H1 (cell line): Measurements from ENCODE around the gene AKR7A2. TPM values are rescaled to one million over a fixed set of nuclear protein-coding genes. Genes with fewer than 3 reads are reported as not detected.
A peak's percentile ranks its signal among the peaks of the same experiment; 100 is the strongest.

ENCODE experiments used
- CTCF ChIA-PET: fragments of 300-600 bp; sonication (Branson Sonifier 250); formaldehyde crosslinking; loops from one replicate; lab custom pipeline; 2021; ENCODE audit not compliant: partially characterized antibody; lab: Charles Lee
- POLR2A ChIA-PET: fragments of 300-600 bp; sonication (Branson Sonifier 250); formaldehyde crosslinking; loops from one replicate; lab custom pipeline; 2021; ENCODE audit warnings: inconsistent platforms; ENCODE audit not compliant: partially characterized antibody; lab: Charles Lee
- DNase-seq, 2 experiments: peaks; one replicate each; pipeline versions ENCODE4 v3.0.0 to v3.0.0-alpha.2; 2010 to 2022; ENCODE audit warnings: low spot score in 2 of 2, low read depth in 1 of 2, mixed read lengths in 1 of 2
- FAIRE-seq: peaks from 2 replicates; lab custom pipeline; 2011; peaks lifted over from hg19 to GRCh38; lab: Jason Lieb, UNC
- H2AFZ ChIP-seq: 2 replicates; pipeline ENCODE4 v1.8.1; 2012; ENCODE audit warnings: low read length, inconsistent platforms
- H2AK5ac ChIP-seq: 2 replicates; pipeline ENCODE4 v1.6.1; 2013; ENCODE audit warnings: low read depth, low read length
- H2BK120ac ChIP-seq: replicated peaks from 2 replicates; pipeline ENCODE3; 2013; ENCODE audit warnings: low read depth, low read length, inconsistent platforms
- H2BK12ac ChIP-seq: 2 replicates; pipeline ENCODE4 v1.6.1; 2013; ENCODE audit warnings: low read depth, low read length
- H2BK15ac ChIP-seq: 2 replicates; pipeline ENCODE4 v1.6.1; 2013; ENCODE audit warnings: low read length
- H2BK20ac ChIP-seq: 2 replicates; pipeline ENCODE4 v1.6.1; 2013; ENCODE audit warnings: low read length
- H2BK5ac ChIP-seq: 2 replicates; pipeline ENCODE4 v1.6.1; 2013; ENCODE audit warnings: low read depth, low read length
- H3K14ac ChIP-seq: 2 replicates; pipeline ENCODE4 v1.6.1; 2013; ENCODE audit warnings: inconsistent platforms; ENCODE audit not compliant: insufficient read length
- H3K18ac ChIP-seq: 2 replicates; pipeline ENCODE4 v1.6.1; 2013; ENCODE audit warnings: low read length; ENCODE audit errors: extremely low read depth
- H3K23ac ChIP-seq: 2 replicates; pipeline ENCODE4 v1.6.1; 2013; ENCODE audit warnings: inconsistent platforms; ENCODE audit not compliant: insufficient read length
- H3K23me2 ChIP-seq: 2 replicates; pipeline ENCODE4 v1.6.1; 2013; ENCODE audit warnings: low read depth, low read length
- H3K27ac ChIP-seq: 2 replicates; pipeline ENCODE4 v1.6.1; 2011; ENCODE audit warnings: low read depth, low read length, inconsistent platforms
- H3K27me3 ChIP-seq, 4 experiments: replicated peaks in 1 of 4; 1 replicate in 1 of 4; 2 replicates in 3 of 4; pipeline versions ENCODE4 v1.6.1 to v1.8.1; 2011 to 2013; ENCODE audit warnings: low read length in 3 of 4, mild to moderate bottlenecking in 3 of 4, inconsistent platforms in 2 of 4, mixed read lengths in 2 of 4, moderate library complexity in 1 of 4; ENCODE audit not compliant: control insufficient read depth in 3 of 4, insufficient read depth in 3 of 4; ENCODE audit errors: extremely low read depth in 1 of 4
- H3K36me3 ChIP-seq, 4 experiments: 2 replicates each; pipeline versions ENCODE4 v1.6.1 to v1.8.1; 2011 to 2013; ENCODE audit warnings: mild to moderate bottlenecking in 4 of 4, low read length in 3 of 4, moderate library complexity in 2 of 4, control low read depth in 1 of 4, inconsistent platforms in 1 of 4; ENCODE audit not compliant: insufficient read depth in 4 of 4, control insufficient read depth in 2 of 4
- H3K4ac ChIP-seq: replicated peaks from 2 replicates; pipeline ENCODE3; 2013; ENCODE audit warnings: low read length, low read depth, mixed read lengths, inconsistent platforms; ENCODE audit not compliant: insufficient read length
- H3K4me1 ChIP-seq, 4 experiments: replicated peaks in 1 of 4; 1 replicate in 1 of 4; 2 replicates in 3 of 4; pipeline versions ENCODE4 v1.6.1 to v1.8.1; 2011 to 2013; ENCODE audit warnings: low read length in 3 of 4, inconsistent platforms in 2 of 4, mixed read lengths in 1 of 4; ENCODE audit not compliant: insufficient read depth in 4 of 4, control insufficient read depth in 3 of 4
- H3K4me2 ChIP-seq, 2 experiments: 2 replicates each; pipeline versions ENCODE4 v1.6.1 to v1.8.1; 2011 to 2013; ENCODE audit warnings: low read depth in 2 of 2, low read length in 2 of 2, control low read depth in 1 of 2, inconsistent platforms in 1 of 2, mild to moderate bottlenecking in 1 of 2; ENCODE audit not compliant: insufficient read depth in 1 of 2
- H3K4me3 ChIP-seq, 4 experiments: fragments of 200-600, 300-600 bp in 1 of 4; sonication (generic), shearing (Covaris generic), sonication (Bioruptor Twin) in 1 of 4; 2 replicates each; pipeline versions ENCODE4 v1.5.1 to v1.8.1; 2011 to 2016; ENCODE audit warnings: low read length in 4 of 4, low read depth in 3 of 4, control low read depth in 2 of 4, inconsistent platforms in 2 of 4, mild to moderate bottlenecking in 2 of 4, mixed read lengths in 1 of 4, moderate library complexity in 1 of 4; ENCODE audit not compliant: insufficient read depth in 2 of 4; ENCODE audit errors: extremely low read depth in 1 of 4
- H3K56ac ChIP-seq: replicated peaks from 2 replicates; pipeline ENCODE3; 2013; ENCODE audit warnings: low read depth, mild to moderate bottlenecking, mixed read lengths, low read length, inconsistent platforms; ENCODE audit not compliant: insufficient read length
- H3K79me1 ChIP-seq: 2 replicates; pipeline ENCODE4 v1.6.1; 2013; ENCODE audit warnings: low read depth, low read length, control low read depth
- H3K79me2 ChIP-seq, 2 experiments: 2 replicates each; pipeline versions ENCODE4 v1.6.1 to v1.8.1; 2012 to 2013; ENCODE audit warnings: low read length in 2 of 2, mild to moderate bottlenecking in 2 of 2, inconsistent platforms in 1 of 2; ENCODE audit not compliant: insufficient read depth in 2 of 2, control insufficient read depth in 1 of 2
- H3K9ac ChIP-seq, 4 experiments: replicated peaks in 1 of 4; 1 replicate in 1 of 4; 2 replicates in 3 of 4; pipeline versions ENCODE4 v1.6.1 to v1.8.1; 2011 to 2013; ENCODE audit warnings: low read depth in 3 of 4, low read length in 3 of 4, control low read depth in 2 of 4, mild to moderate bottlenecking in 2 of 4, moderate library complexity in 2 of 4, inconsistent platforms in 1 of 4; ENCODE audit errors: extremely low read depth in 1 of 4
- H3K9me3 ChIP-seq, 2 experiments: 2 replicates each; pipeline versions ENCODE4 v1.6.1 to v1.8.1; 2012 to 2013; ENCODE audit warnings: mild to moderate bottlenecking in 2 of 2, moderate library complexity in 2 of 2, control low read depth in 1 of 2, inconsistent platforms in 1 of 2, low read depth in 1 of 2, low read length in 1 of 2, mixed read lengths in 1 of 2; ENCODE audit not compliant: insufficient read depth in 2 of 2
- H4K20me1 ChIP-seq, 2 experiments: replicated peaks in 1 of 2; 2 replicates each; pipeline versions ENCODE3 to v1.8.1; 2011 to 2013; ENCODE audit warnings: inconsistent platforms in 2 of 2, low read length in 2 of 2, mild to moderate bottlenecking in 1 of 2; ENCODE audit not compliant: insufficient read depth in 2 of 2, control insufficient read depth in 1 of 2
- H4K5ac ChIP-seq: 2 replicates; pipeline ENCODE4 v1.6.1; 2013; ENCODE audit warnings: low read length, low read depth, mixed read lengths, inconsistent platforms; ENCODE audit not compliant: insufficient read length
- H4K8ac ChIP-seq: 2 replicates; pipeline ENCODE4 v1.8.0; 2013; ENCODE audit warnings: mild to moderate bottlenecking, moderate library complexity, low read length, inconsistent platforms; ENCODE audit not compliant: insufficient read depth; ENCODE audit errors: extremely low read depth
- H4K91ac ChIP-seq: replicated peaks from 2 replicates; pipeline ENCODE3; 2013; ENCODE audit warnings: low read length, mixed read lengths, inconsistent platforms; ENCODE audit not compliant: insufficient read length
- EGR1 ChIP-seq: IDR thresholded peaks from 2 replicates; pipeline ENCODE4 v1.6.1; 2011; ENCODE audit warnings: low read depth, low read length, borderline replicate concordance
- RXRA ChIP-seq: IDR thresholded peaks from 2 replicates; pipeline ENCODE4 v1.6.1; 2011; ENCODE audit warnings: low read depth, mild to moderate bottlenecking, low read length, moderate library complexity; ENCODE audit not compliant: insufficient read depth
- SP2 ChIP-seq: IDR thresholded peaks from 2 replicates; pipeline ENCODE4 v1.6.1; 2012; ENCODE audit warnings: mild to moderate bottlenecking, low read length, inconsistent platforms
- WGBS, 2 experiments: shearing (Covaris generic) in 1 of 2; methylation state at CpG; one replicate each; pipeline versions ENCODE4 v1.1.6 to v1.1.7; 2013 to 2015; ENCODE audit warnings: low lambda C conversion rate in 2 of 2, mixed read lengths in 2 of 2, inconsistent platforms in 1 of 2, low coverage in 1 of 2, missing lambda C conversion rate in 1 of 2; ENCODE audit not compliant: insufficient replicate concordance in 2 of 2, insufficient coverage in 1 of 2, insufficient read length in 1 of 2; ENCODE audit errors: extremely low coverage in 1 of 2, missing lambda C conversion rate in 1 of 2; 5-methylcytosine and 5-hydroxymethylcytosine counted together
- polyA plus RNA-seq, 7 experiments: library from polyadenylated mRNA; depleted of rRNA in 3 of 7; stranded (reverse) in 5 of 7; unstranded in 2 of 7; fragments of >200 nt in 5 of 7; fragments of 200-250 nt in 2 of 7; gene quantifications; 1 replicate in 5 of 7; 2 replicates in 1 of 7; 4 replicates in 1 of 7; pipeline versions ENCODE4 v1.2.1 to v1.2.3, GENCODE V29; 2011 to 2013; ENCODE audit warnings: missing spikeins in 2 of 7, mixed read lengths in 2 of 7
- total RNA-seq: library from RNA; stranded (reverse); fragmentation: NEBNext Ultra II Directional; extraction: Animal tissue kit (Norgen Biotek cat#: 25700); gene quantifications from 2 replicates; pipeline ENCODE4 v1.2.1, GENCODE V29; 2021

Gene AKR7A2
- total and polyA plus RNA-seq, 2 of the 8 experiments (the other 6 are each of a cell fraction or from before 2014, with no cell fraction given), result 32.0 to 48.3 TPM

DNA sequence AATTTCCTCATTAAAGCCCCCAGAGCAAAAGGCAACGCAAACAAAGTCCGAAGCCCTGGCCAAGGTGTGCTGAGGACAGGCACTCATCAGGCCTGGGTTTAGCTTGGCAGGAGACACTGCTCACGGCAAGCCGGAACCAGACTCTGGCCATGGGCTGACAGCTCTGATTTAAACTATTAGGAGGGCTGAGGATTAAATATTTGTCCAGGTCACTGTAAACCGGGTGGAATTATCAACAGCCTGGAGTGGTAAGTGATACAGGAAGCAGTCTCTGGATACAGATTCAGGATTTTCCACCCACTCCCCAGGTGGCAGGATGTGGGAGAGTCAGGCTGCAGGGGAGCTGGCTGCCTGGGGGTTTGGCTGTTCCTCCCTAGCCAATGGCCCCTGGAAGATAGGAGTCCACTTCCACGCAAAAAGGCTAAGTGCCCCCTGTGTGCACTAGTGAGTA, 42.6 kb upstream of the AKR7A2 start:
- Histone ChIP-seq H2AFZ (no peak overlapping the region), H3K4me2 (peak overlapping the region in 1 of 2 experiments; percentile 63; a peak in 1 of 4 replicates), H3K9ac (no peak overlapping the region), H2BK15ac (no peak overlapping the region), H3K18ac (0 out of 2 replicates have a peak overlapping the region, but pooled peaks have one; percentile 44), H4K8ac (no peak overlapping the region), H2BK120ac (no peak overlapping the region), H4K91ac (no peak overlapping the region), H3K4me3 (no peak overlapping the region), H2AK5ac (no peak overlapping the region; the same call in 1 of the 2 replicates), H3K9me3 (no peaks in the 10 kb centered on the region), H3K36me3 (peaks cover 3 to 31% (median 18%) of the 10 kb centered on the region in 4 experiments; a peak in 6 of 8 replicates), H3K4ac (no peak overlapping the region), H3K27me3 (no peaks in the 10 kb centered on the region), H2BK5ac (no peak overlapping the region; the same call in 1 of the 2 replicates), H3K79me1 (peaks cover 3% of the 10 kb centered on the region), H3K56ac (no peak overlapping the region), H3K23ac (no peak overlapping the region), H4K20me1 (peaks cover 11 to 13% of the 10 kb centered on the region in 2 experiments), H3K14ac (no peak overlapping the region), H4K5ac (no peak overlapping the region), H3K23me2 (no peaks in the 10 kb centered on the region), H2BK12ac (0 out of 2 replicates have a peak overlapping the region, but pooled peaks have one; percentile 39), H2BK20ac (no peak overlapping the region), H3K79me2 (peaks cover 0 to 3% of the 10 kb centered on the region in 2 experiments; a peak in 1 of 4 replicates), H3K27ac (no peak overlapping the region), H3K4me1 (peaks cover 8 to 24% (median 17%) of the 10 kb centered on the region in 4 experiments)
- ChIA-PET CTCF (interaction anchor here (0.9 to 5.3 kb wide), 15 partner anchors 8 to 361 kb away, joined by 3 to 72 read pairs (median 4); no protein-coding TSS in a partner anchor), POLR2A (interaction anchor here (0.8 to 1.4 kb wide), 3 partner anchors 11 to 16 kb away, joined by 3 to 4 read pairs (median 3); no protein-coding TSS in a partner anchor)
- TF ChIP-seq EGR1, result no peak
- no peak for TF ChIP-seq SP2
- no peak for TF ChIP-seq RXRA
- FAIRE-seq (no peak), DNase-seq (no peak)
- 93% methylated on average over 6 of the region's 6 CpGs; no CpG with 5 or more reads in 1 of the 2 experiments for WGBS, 2 experiments
